CD14-positive monocyte (primary cell): ENCODE measurements around the gene ARNT2. TPM values are rescaled to one million over a fixed set of nuclear protein-coding genes. Genes with fewer than 3 reads are reported as not detected.

Source experiments
- DNase-seq, 3 donors: peaks; one replicate each; pipeline ENCODE4 v3.0.0-alpha.2; 2011 to 2022
- H2AFZ ChIP-seq: 2 replicates; pipeline ENCODE4 v1.6.0; 2012; ENCODE audit warnings: mild to moderate bottlenecking, low read depth, low read length, inconsistent platforms; ENCODE audit not compliant: insufficient read depth, poor library complexity, severe bottlenecking
- H3K27ac ChIP-seq, 2 donors: 1 replicate in 1 of 2; 2 replicates in 1 of 2; pipeline ENCODE4 v1.5.1; 2012 to 2013; ENCODE audit warnings: low read length in 2 of 2, control low read depth in 1 of 2, inconsistent platforms in 1 of 2, low read depth in 1 of 2, mild to moderate bottlenecking in 1 of 2
- H3K27me3 ChIP-seq, 2 donors: one replicate each; pipeline versions ENCODE4 v1.6.0 to v1.6.1; 2011 to 2013; ENCODE audit warnings: low read length in 2 of 2; ENCODE audit not compliant: control insufficient read depth in 2 of 2, insufficient read depth in 2 of 2
- H3K36me3 ChIP-seq, 2 donors: replicated peaks in 1 of 2; 1 replicate in 1 of 2; 2 replicates in 1 of 2; pipeline versions ENCODE4 v1.5.1 to v1.6.1; 2012 to 2013; ENCODE audit warnings: low read length in 2 of 2, control low read depth in 1 of 2, inconsistent platforms in 1 of 2, mild to moderate bottlenecking in 1 of 2; ENCODE audit not compliant: insufficient read depth in 2 of 2, control insufficient read depth in 1 of 2
- H3K4me1 ChIP-seq, 2 donors: 1 replicate in 1 of 2; 2 replicates in 1 of 2; pipeline versions ENCODE4 v1.5.1 to v1.6.1; 2012 to 2013; ENCODE audit warnings: low read length in 2 of 2, control low read depth in 1 of 2, inconsistent platforms in 1 of 2, mild to moderate bottlenecking in 1 of 2, moderate library complexity in 1 of 2; ENCODE audit not compliant: insufficient read depth in 2 of 2, control insufficient read depth in 1 of 2
- H3K4me2 ChIP-seq: replicated peaks from 2 replicates; pipeline ENCODE3; 2012; ENCODE audit warnings: low read length, moderate library complexity, mild to moderate bottlenecking; ENCODE audit not compliant: poor library complexity, severe bottlenecking; ENCODE audit errors: extremely low read depth
- H3K4me3 ChIP-seq, 3 experiments: fragments of 200-600 bp in 1 of 3; sonication (generic) in 1 of 3; replicated peaks in 1 of 3; 1 replicate in 2 of 3; 2 replicates in 1 of 3; pipeline ENCODE4 v1.5.1; 2011 to 2013; ENCODE audit warnings: low read length in 3 of 3, mild to moderate bottlenecking in 3 of 3, control low read depth in 2 of 3, low read depth in 2 of 3, inconsistent platforms in 1 of 3, moderate library complexity in 1 of 3
- H3K79me2 ChIP-seq: 2 replicates; pipeline ENCODE4 v1.6.0; 2012; ENCODE audit warnings: mild to moderate bottlenecking, control low read depth, inconsistent platforms, low read length, moderate library complexity; ENCODE audit not compliant: insufficient read depth
- H3K9ac ChIP-seq: 2 replicates; pipeline ENCODE4 v1.6.0; 2017; ENCODE audit warnings: low read length, mild to moderate bottlenecking; ENCODE audit not compliant: insufficient read depth, poor library complexity, severe bottlenecking
- H3K9me3 ChIP-seq, 2 donors: replicated peaks in 1 of 2; 1 replicate in 1 of 2; 2 replicates in 1 of 2; pipeline versions ENCODE4 v1.5.1 to v1.6.1; 2012 to 2013; ENCODE audit warnings: low read length in 2 of 2, control low read depth in 1 of 2; ENCODE audit not compliant: control insufficient read depth in 1 of 2, insufficient read depth in 1 of 2
- H4K20me1 ChIP-seq: 2 replicates; pipeline ENCODE4 v1.6.0; 2012; ENCODE audit warnings: mild to moderate bottlenecking, low read length, control low read depth, moderate library complexity; ENCODE audit not compliant: insufficient read depth
- H3K27ac Mint-ChIP-seq, 7 donors: one replicate each; pipeline ENCODE4 v1.8.0; 2020; ENCODE audit warnings: mild to moderate bottlenecking in 7 of 7, mixed read lengths in 7 of 7, moderate library complexity in 6 of 7, inconsistent platforms in 2 of 7
- H3K27me3 Mint-ChIP-seq, 3 donors: one replicate each; pipeline ENCODE4 v1.8.0; 2021 to 2022; ENCODE audit warnings: low read depth in 3 of 3, mild to moderate bottlenecking in 3 of 3, mixed read lengths in 3 of 3, moderate library complexity in 3 of 3, inconsistent platforms in 1 of 3
- H3K36me3 Mint-ChIP-seq, 2 donors: one replicate each; pipeline ENCODE4 v1.8.0; 2020; ENCODE audit warnings: mixed read lengths in 2 of 2, inconsistent platforms in 1 of 2, mild to moderate bottlenecking in 1 of 2
- H3K4me1 Mint-ChIP-seq: one replicate; pipeline ENCODE4 v1.8.0; 2020; ENCODE audit warnings: mild to moderate bottlenecking, mixed read lengths
- H3K4me3 Mint-ChIP-seq, 2 donors: one replicate each; pipeline ENCODE4 v1.8.0; 2020; ENCODE audit warnings: mild to moderate bottlenecking in 2 of 2, mixed read lengths in 2 of 2, moderate library complexity in 1 of 2
- H3K9me3 Mint-ChIP-seq, 7 donors: one replicate each; pipeline ENCODE4 v1.8.0; 2020 to 2022; ENCODE audit warnings: mixed read lengths in 7 of 7, mild to moderate bottlenecking in 6 of 7, moderate library complexity in 6 of 7, inconsistent platforms in 2 of 7
- CTCF ChIP-seq: fragments of 200-600 bp; IDR thresholded peaks from one replicate; pipeline ENCODE4 v1.8.0; 2022; ENCODE audit warnings: antibody characterized with exemption, mild to moderate bottlenecking
- WGBS: methylation state at CpG from one replicate; pipeline ENCODE4 v1.1.5; 2013; ENCODE audit warnings: missing lambda C conversion rate; ENCODE audit not compliant: insufficient coverage; 5-methylcytosine and 5-hydroxymethylcytosine counted together
- intact Hi-C, 2 donors: fragments of 100-400 bp; cut with micrococcal nuclease; formaldehyde crosslinking; loops; one replicate each; pipeline versions ENCODE4 v1.15.0 to v1.15.1; 2023
- polyA plus RNA-seq, 3 donors: library from polyadenylated mRNA; depleted of rRNA in 1 of 3; unstranded in 2 of 3; stranded (reverse) in 1 of 3; fragments of 300-500 nt in 2 of 3; fragments of >200 nt in 1 of 3; fragmentation: Illumina TruSeq in 2 of 3; gene quantifications; 1 replicate in 2 of 3; 2 replicates in 1 of 3; pipeline ENCODE4 v1.2.3, GENCODE V29; 2012 to 2021

The ARNT2 gene
- polyA plus RNA-seq, 3 donors: not detected

GRCh38 chr15:80531388-80531787, 127.2 kb downstream of the ARNT2 start:
- TF ChIP-seq CTCF: no peak
- no peak overlapping the region for H3K27ac Mint-ChIP-seq
- DNase-seq: no peak
- intact Hi-C loops: no loop called here
- Histone ChIP-seq H4K20me1 (no peaks in the 10 kb centered on the region), H3K9me3 (peaks cover 0 to 6% of the 10 kb centered on the region in 2 donors), H3K9ac (no peak overlapping the region), H3K27ac (no peak overlapping the region), H3K79me2 (no peaks in the 10 kb centered on the region), H3K4me1 (no peaks in the 10 kb centered on the region), H3K36me3 (no peaks in the 10 kb centered on the region), H2AFZ (no peak overlapping the region), H3K27me3 (no peaks in the 10 kb centered on the region), H3K4me3 (no peak overlapping the region), H3K4me2 (no peak overlapping the region)
- peaks cover 3 to 6% (median 5%) of the 10 kb centered on the region in 3 donors for H3K27me3 Mint-ChIP-seq
- no peak overlapping the region for H3K4me3 Mint-ChIP-seq
- H3K4me1 Mint-ChIP-seq: peaks cover 1% of the 10 kb centered on the region
- peaks cover 2 to 14% (median 3%) of the 10 kb centered on the region in 7 donors for H3K9me3 Mint-ChIP-seq
- 100% methylated on average over 2 of the region's 3 CpGs for WGBS
- no peaks in the 10 kb centered on the region for H3K36me3 Mint-ChIP-seq

- Histone ChIP-seq H3K4me3 (no peak overlapping the region), H3K4me1 (no peaks in the 10 kb centered on the region), H3K79me2 (no peaks in the 10 kb centered on the region), H3K27me3 (no peaks in the 10 kb centered on the region), H3K9me3 (peaks cover 0 to 6% of the 10 kb centered on the region in 2 donors), H3K4me2 (no peak overlapping the region), H3K36me3 (no peaks in the 10 kb centered on the region), H2AFZ (no peak overlapping the region), H3K27ac (no peak overlapping the region), H3K9ac (no peak overlapping the region), H4K20me1 (no peaks in the 10 kb centered on the region)
- WGBS: 47% methylated on average over 6 of the region's 7 CpGs
- DNase-seq: no peak
- peaks cover 2 to 14% (median 3%) of the 10 kb centered on the region in 7 donors for H3K9me3 Mint-ChIP-seq
- peaks cover 3 to 6% (median 5%) of the 10 kb centered on the region in 3 donors for H3K27me3 Mint-ChIP-seq
- intact Hi-C loops: no loop called here
- TF ChIP-seq CTCF: no peak
- H3K4me3 Mint-ChIP-seq: no peak overlapping the region
- H3K36me3 Mint-ChIP-seq: no peaks in the 10 kb centered on the region
- H3K27ac Mint-ChIP-seq: no peak overlapping the region
- peaks cover 1% of the 10 kb centered on the region for H3K4me1 Mint-ChIP-seq
Measured at GRCh38 chr15:80531796-80532195, 127.6 kb downstream of the ARNT2 start.
